HepG2 (cell line): Measurements from ENCODE around the gene RABEP1. TPM values are rescaled to one million over a fixed set of nuclear protein-coding genes. Genes with fewer than 3 reads are reported as not detected.

Source experiments
- ASH2L ChIP-seq: fragments of 300-600, 200-600 bp; sonication (generic); IDR thresholded peaks from 2 replicates; pipeline ENCODE4 v1.7.0; 2017; ENCODE audit warnings: low read depth, mild to moderate bottlenecking, moderate library complexity, mixed read lengths, low read length; ENCODE audit not compliant: insufficient read length
- FOXA1 ChIP-seq, 2 experiments: fragments of 450-650 bp in 1 of 2; sonication (generic) in 1 of 2; formaldehyde crosslinking in 1 of 2; IDR thresholded peaks; 2 replicates each; pipeline versions ENCODE4 v1.4.0 to v1.6.1; 2016 to 2020; ENCODE audit warnings: missing genetic modification reagents in 1 of 2
- ISL2 ChIP-seq: sonication (generic); formaldehyde crosslinking; IDR thresholded peaks from 2 replicates; pipeline ENCODE4 v1.5.0; 2020; ENCODE audit warnings: missing genetic modification reagents
- KLF13 ChIP-seq: sonication (generic); formaldehyde crosslinking; IDR thresholded peaks from 2 replicates; pipeline ENCODE4 v1.4.0; 2020; ENCODE audit warnings: mild to moderate bottlenecking, missing genetic modification reagents
- MLLT10 ChIP-seq: sonication (generic); formaldehyde crosslinking; IDR thresholded peaks from 2 replicates; pipeline ENCODE4 v1.4.0; 2020; ENCODE audit warnings: missing genetic modification reagents
- MXI1 ChIP-seq: IDR thresholded peaks from 3 replicates; pipeline ENCODE4 v1.6.1; 2012; ENCODE audit warnings: low read depth, low read length, inconsistent platforms, borderline replicate concordance
- NR2F6 ChIP-seq, 2 experiments: IDR thresholded peaks; 2 replicates each; pipeline ENCODE4 v1.6.1; 2016; ENCODE audit warnings: antibody characterized with exemption in 1 of 2, mild to moderate bottlenecking in 1 of 2
- RBM22 ChIP-seq: fragments of 200-400 bp; formaldehyde crosslinking; optimal IDR thresholded peaks from 2 replicates; pipeline ENCODE3; 2017; ENCODE audit warnings: mild to moderate bottlenecking, low read length, moderate library complexity
- RNF2 ChIP-seq: fragments of 450-650 bp; conservative IDR thresholded peaks from 2 replicates; pipeline ENCODE4 v1.6.1; 2016; ENCODE audit warnings: low read depth
- RORA ChIP-seq: sonication (generic); formaldehyde crosslinking; IDR thresholded peaks from 2 replicates; pipeline ENCODE4 v1.5.0; 2020; ENCODE audit warnings: mild to moderate bottlenecking, missing genetic modification reagents, moderate library complexity
- RXRA ChIP-seq: sonication (generic); formaldehyde crosslinking; IDR thresholded peaks from 2 replicates; pipeline ENCODE4 v1.5.1; 2020; ENCODE audit warnings: missing genetic modification reagents
- SMAD3 ChIP-seq: sonication (generic); formaldehyde crosslinking; IDR thresholded peaks from 2 replicates; pipeline ENCODE4 v1.4.0; 2020; ENCODE audit warnings: missing genetic modification reagents
- SNAPC5 ChIP-seq: sonication (generic); formaldehyde crosslinking; IDR thresholded peaks from 2 replicates; pipeline ENCODE4 v1.8.1; 2023; ENCODE audit warnings: mild to moderate bottlenecking, missing genetic modification reagents, borderline replicate concordance
- SSRP1 ChIP-seq: IDR thresholded peaks from 2 replicates; pipeline ENCODE4 v1.6.1; 2016; ENCODE audit warnings: control low read depth
- TCF7 ChIP-seq: sonication (generic); IDR thresholded peaks from 2 replicates; pipeline ENCODE4 v1.6.1; 2016; ENCODE audit warnings: antibody characterized with exemption, low read depth
- TFAP4 ChIP-seq: sonication (generic); IDR thresholded peaks from 2 replicates; pipeline ENCODE4 v1.6.1; 2016; ENCODE audit warnings: low read depth, borderline replicate concordance
- ZFP36L1 ChIP-seq: sonication (generic); formaldehyde crosslinking; IDR thresholded peaks from 2 replicates; pipeline ENCODE4 v1.8.0; 2022; ENCODE audit warnings: mild to moderate bottlenecking, missing genetic modification reagents, moderate library complexity
- ZNF24 ChIP-seq: fragments of 450-650 bp; IDR thresholded peaks from 2 replicates; pipeline ENCODE4 v1.6.1; 2017; ENCODE audit warnings: antibody characterized with exemption, mild to moderate bottlenecking
- ZNF326 ChIP-seq: sonication (generic); formaldehyde crosslinking; IDR thresholded peaks from 2 replicates; pipeline ENCODE4 v1.4.0; 2020; ENCODE audit warnings: missing genetic modification reagents, borderline replicate concordance
- ZNF34 ChIP-seq: sonication (generic); formaldehyde crosslinking; IDR thresholded peaks from 2 replicates; pipeline ENCODE4 v1.4.0; 2020; ENCODE audit warnings: mild to moderate bottlenecking, missing genetic modification reagents, borderline replicate concordance
- ZNF446 ChIP-seq: sonication (generic); formaldehyde crosslinking; IDR thresholded peaks from 2 replicates; pipeline ENCODE4 v1.5.0; 2020; ENCODE audit warnings: mild to moderate bottlenecking, missing genetic modification reagents
- ZNF451 ChIP-seq: sonication (generic); formaldehyde crosslinking; IDR thresholded peaks from 2 replicates; pipeline ENCODE4 v1.5.0; 2020; ENCODE audit warnings: mild to moderate bottlenecking, missing genetic modification reagents
- ZNF674 ChIP-seq: sonication (generic); formaldehyde crosslinking; IDR thresholded peaks from 2 replicates; pipeline ENCODE4 v1.5.0; 2020; ENCODE audit warnings: low read depth, mild to moderate bottlenecking, missing genetic modification reagents
- ZNF841 ChIP-seq: sonication (generic); formaldehyde crosslinking; IDR thresholded peaks from 2 replicates; pipeline ENCODE4 v1.8.1; 2023; ENCODE audit warnings: missing genetic modification reagents, borderline replicate concordance
- polyA plus RNA-seq, 8 experiments: library from polyadenylated mRNA; depleted of rRNA in 3 of 8; stranded (reverse) in 7 of 8; unstranded in 1 of 8; fragments of >200 nt; fragmentation: Illumina TruSeq in 4 of 8; extraction: Trizol in 4 of 8; gene quantifications; 2 replicates each; pipeline versions ENCODE4 v1.2.1 to v1.2.3, GENCODE V29; 2011 to 2016; ENCODE audit warnings: low read depth in 4 of 8, missing spikeins in 1 of 8, mixed read lengths in 1 of 8; ENCODE audit not compliant: insufficient read depth in 1 of 8
- total RNA-seq, 5 experiments: library from RNA; depleted of rRNA; stranded (reverse); fragments of >200 nt; fragmentation: Illumina TruSeq; extraction: Trizol; gene quantifications; 2 replicates each; pipeline ENCODE4 v1.2.3, GENCODE V29; 2016; ENCODE audit warnings: low read depth in 1 of 5
- TF ChIP-seq, protein P1 (sequence below): IDR thresholded peaks from 2 replicates; pipeline ENCODE4 v1.6.1; 2016; ENCODE audit warnings: mild to moderate bottlenecking, missing biosample characterization, missing genetic modification reagents
- TF ChIP-seq, protein P2 (sequence below): sonication (generic); formaldehyde crosslinking; IDR thresholded peaks from 2 replicates; pipeline ENCODE4 v1.4.0; 2020; ENCODE audit warnings: mild to moderate bottlenecking, missing genetic modification reagents, borderline replicate concordance

RABEP1 gene
- total and polyA plus RNA-seq, 2 of the 13 experiments (the other 11 are each of a cell fraction or from before 2014, with no cell fraction given): 13.7 to 41.5 TPM

GRCh38 chr17:5405400-5405799 is 123.3 kb downstream of the RABEP1 start (continued):
- TF ChIP-seq ZNF841 (CRISPR knock-in tag): no peak
- TF ChIP-seq FOXA1 (IDR thresholded peaks at IDR 0.05): peak; percentile 76
- TF ChIP-seq FOXA1 (CRISPR knock-in tag; IDR thresholded peaks at IDR 0.05): peak; percentile 72
- peak; percentile 69; the same call in 1 of the 2 replicates for TF ChIP-seq RXRA (CRISPR knock-in tag)
- TF ChIP-seq TCF7: no peak
- peak; percentile 87 for TF ChIP-seq NR2F6 (IDR thresholded peaks at IDR 0.05)
- peak; percentile 89 for TF ChIP-seq NR2F6 (CRISPR knock-in tag; IDR thresholded peaks at IDR 0.05)
- TF ChIP-seq MXI1: peak; percentile 42; the same call in 1 of the 3 replicates
- TF ChIP-seq, protein P1, sequence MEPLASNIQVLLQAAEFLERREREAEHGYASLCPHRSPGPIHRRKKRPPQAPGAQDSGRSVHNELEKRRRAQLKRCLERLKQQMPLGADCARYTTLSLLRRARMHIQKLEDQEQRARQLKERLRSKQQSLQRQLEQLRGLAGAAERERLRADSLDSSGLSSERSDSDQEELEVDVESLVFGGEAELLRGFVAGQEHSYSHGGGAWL (CRISPR knock-in tag): no peak
- no peak for TF ChIP-seq ZNF674 (CRISPR knock-in tag)
- TF ChIP-seq SSRP1 (CRISPR knock-in tag): no peak
- no peak for TF ChIP-seq KLF13 (CRISPR knock-in tag)
- no peak for TF ChIP-seq ZNF451 (CRISPR knock-in tag)
- peak; percentile 49; the same call in 1 of the 2 replicates for TF ChIP-seq TFAP4
- TF ChIP-seq ZNF326 (CRISPR knock-in tag): no peak
- 0 out of 2 replicates have a peak, but pooled peaks have one; percentile 30 for TF ChIP-seq SMAD3 (CRISPR knock-in tag)
- no peak for TF ChIP-seq ZFP36L1 (CRISPR knock-in tag)
- TF ChIP-seq SNAPC5: peak; percentile 70; the same call in 1 of the 2 replicates
- no peak for TF ChIP-seq ZNF34
- no peak for TF ChIP-seq RORA (CRISPR knock-in tag)
- peak; percentile 89 for TF ChIP-seq ASH2L
- no peak for TF ChIP-seq MLLT10 (CRISPR knock-in tag)
- TF ChIP-seq RBM22: no peak
- TF ChIP-seq ZNF446 (CRISPR knock-in tag): no peak
- 0 out of 2 replicates have a peak, but pooled peaks have one; percentile 51 for TF ChIP-seq ISL2
- peak; percentile 35; the same call in 1 of the 2 replicates for TF ChIP-seq ZNF24
- TF ChIP-seq RNF2: no peak
- TF ChIP-seq, protein P2, sequence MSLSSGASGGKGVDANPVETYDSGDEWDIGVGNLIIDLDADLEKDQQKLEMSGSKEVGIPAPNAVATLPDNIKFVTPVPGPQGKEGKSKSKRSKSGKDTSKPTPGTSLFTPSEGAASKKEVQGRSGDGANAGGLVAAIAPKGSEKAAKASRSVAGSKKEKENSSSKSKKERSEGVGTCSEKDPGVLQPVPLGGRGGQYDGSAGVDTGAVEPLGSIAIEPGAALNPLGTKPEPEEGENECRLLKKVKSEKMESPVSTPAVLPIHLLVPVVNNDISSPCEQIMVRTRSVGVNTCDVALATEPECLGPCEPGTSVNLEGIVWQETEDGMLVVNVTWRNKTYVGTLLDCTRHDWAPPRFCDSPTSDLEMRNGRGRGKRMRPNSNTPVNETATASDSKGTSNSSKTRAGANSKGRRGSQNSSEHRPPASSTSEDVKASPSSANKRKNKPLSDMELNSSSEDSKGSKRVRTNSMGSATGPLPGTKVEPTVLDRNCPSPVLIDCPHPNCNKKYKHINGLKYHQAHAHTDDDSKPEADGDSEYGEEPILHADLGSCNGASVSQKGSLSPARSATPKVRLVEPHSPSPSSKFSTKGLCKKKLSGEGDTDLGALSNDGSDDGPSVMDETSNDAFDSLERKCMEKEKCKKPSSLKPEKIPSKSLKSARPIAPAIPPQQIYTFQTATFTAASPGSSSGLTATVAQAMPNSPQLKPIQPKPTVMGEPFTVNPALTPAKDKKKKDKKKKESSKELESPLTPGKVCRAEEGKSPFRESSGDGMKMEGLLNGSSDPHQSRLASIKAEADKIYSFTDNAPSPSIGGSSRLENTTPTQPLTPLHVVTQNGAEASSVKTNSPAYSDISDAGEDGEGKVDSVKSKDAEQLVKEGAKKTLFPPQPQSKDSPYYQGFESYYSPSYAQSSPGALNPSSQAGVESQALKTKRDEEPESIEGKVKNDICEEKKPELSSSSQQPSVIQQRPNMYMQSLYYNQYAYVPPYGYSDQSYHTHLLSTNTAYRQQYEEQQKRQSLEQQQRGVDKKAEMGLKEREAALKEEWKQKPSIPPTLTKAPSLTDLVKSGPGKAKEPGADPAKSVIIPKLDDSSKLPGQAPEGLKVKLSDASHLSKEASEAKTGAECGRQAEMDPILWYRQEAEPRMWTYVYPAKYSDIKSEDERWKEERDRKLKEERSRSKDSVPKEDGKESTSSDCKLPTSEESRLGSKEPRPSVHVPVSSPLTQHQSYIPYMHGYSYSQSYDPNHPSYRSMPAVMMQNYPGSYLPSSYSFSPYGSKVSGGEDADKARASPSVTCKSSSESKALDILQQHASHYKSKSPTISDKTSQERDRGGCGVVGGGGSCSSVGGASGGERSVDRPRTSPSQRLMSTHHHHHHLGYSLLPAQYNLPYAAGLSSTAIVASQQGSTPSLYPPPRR: peak; percentile 80
